Measurements from ENCODE around the gene RBMS1. TPM values are rescaled to one million over a fixed set of nuclear protein-coding genes. Genes with fewer than 3 reads are reported as not detected.

Gene RBMS1
- total RNA-seq, 1 experiment from 2014 or later, result 77.5 TPM

GRCh38 chr2:160300203-160300602 is 193.4 kb downstream of the RBMS1 start:
- no peak overlapping the region for H3K27ac ChIP-seq (ENCODE audit: insufficient read length, low read depth, low read length)
- no peak overlapping the region for H2BK20ac ChIP-seq (ENCODE audit: low read depth, low read length, poor library complexity, severe bottlenecking)
- H3K9me3 Mint-ChIP-seq, result no peaks in the 10 kb centered on the region
- peaks cover 11 to 12% of the 10 kb centered on the region in 2 experiments for H3K4me1 Mint-ChIP-seq
- no peak overlapping the region for H3K18ac ChIP-seq (ENCODE audit: insufficient read length, low read depth, low read length)
- H3K27me3 Mint-ChIP-seq (ENCODE audit: low read depth), result no peaks in the 10 kb centered on the region; the same call in 1 of the 2 replicates
- H2BK5ac ChIP-seq (ENCODE audit: insufficient read length, low read length), result no peak overlapping the region
- no peak overlapping the region for H3K9ac ChIP-seq (ENCODE audit: extremely low read depth, insufficient read length, low read length)
- no peaks in the 10 kb centered on the region for H3K27me3 ChIP-seq (ENCODE audit: insufficient read depth, low read length)
- no peak for DNase-seq
- H3K23me2 ChIP-seq (ENCODE audit: insufficient read length, low read depth, low read length, poor library complexity, severe bottlenecking), result no peaks in the 10 kb centered on the region
- H4K8ac ChIP-seq (replicated peaks; ENCODE audit: insufficient read length, low read depth, low read length), result no peak overlapping the region
- no peak overlapping the region for H3K23ac ChIP-seq (ENCODE audit: insufficient read length, low read depth, low read length)
- H3K4me3 Mint-ChIP-seq, result no peak overlapping the region
- peaks cover 0 to 47% (median 44%) of the 10 kb centered on the region in 3 experiments; a peak in 6 of 7 replicates for H3K36me3 Mint-ChIP-seq (ENCODE audit: insufficient read depth in 1 of 3, low read depth in 3 of 3)
- no peak overlapping the region for H2AK5ac ChIP-seq (ENCODE audit: insufficient read length, low read length)
- H3T11ph ChIP-seq (ENCODE audit: low read length), result no peak overlapping the region
- no peaks in the 10 kb centered on the region for H3K79me1 ChIP-seq (ENCODE audit: insufficient read depth, low read depth, low read length, poor library complexity, severe bottlenecking)
- H3K79me2 ChIP-seq (ENCODE audit: insufficient read depth, low read length), result no peaks in the 10 kb centered on the region
- H3K4me2 ChIP-seq (ENCODE audit: insufficient read depth, insufficient read length, low read length), result no peak overlapping the region
- H2AFZ ChIP-seq (ENCODE audit: low read length), result no peak overlapping the region
- peak overlapping the region in 2 of 3 experiments; percentile 5 to 27; a peak in 2 of 7 replicates for H3K27ac Mint-ChIP-seq
- no CpG with 5 or more reads among the region's 1 CpG for WGBS (ENCODE audit: extremely low coverage, insufficient read length, low lambda C conversion rate)
- no peak overlapping the region for H3K4ac ChIP-seq (ENCODE audit: low read depth, low read length)
- no peak for TF ChIP-seq CTCF (conservative IDR thresholded peaks at IDR 0.05)
- H4K5ac ChIP-seq (ENCODE audit: insufficient read length, low read depth, low read length), result no peak overlapping the region
- no peak overlapping the region for H3K14ac ChIP-seq (ENCODE audit: insufficient read depth, low read length)
- no peak overlapping the region for H2BK120ac ChIP-seq (ENCODE audit: low read depth, low read length, poor library complexity, severe bottlenecking)
- no peak overlapping the region for H4K91ac ChIP-seq (ENCODE audit: insufficient read length, low read depth, low read length)
- no peaks in the 10 kb centered on the region for H4K20me1 ChIP-seq (ENCODE audit: control insufficient read depth, insufficient read depth, insufficient read length)
- H3K56ac ChIP-seq (ENCODE audit: insufficient read length, low read depth, low read length), result no peak overlapping the region
- H2BK12ac ChIP-seq (ENCODE audit: insufficient read length, low read depth, low read length), result no peak overlapping the region
- peaks cover 3% of the 10 kb centered on the region; the same call in 1 of the 2 replicates for H3K4me1 ChIP-seq (ENCODE audit: insufficient read depth, low read length)
- no peak overlapping the region for H2BK15ac ChIP-seq (ENCODE audit: low read depth, low read length)
- H3K9me3 ChIP-seq (ENCODE audit: control insufficient read depth, low read depth, low read length), result no peaks in the 10 kb centered on the region

All from H9 (cell line).